Stimulated activated CD4-positive, alpha-beta T cell treated with anti-CD3 and anti-CD28 coated beads, Interleukin-12 subunit alpha, Interleukin-12 subunit beta, amount 100 ng/mL, for 48 hours (primary cell): ENCODE results near the gene FARS2.
A peak's percentile ranks its signal among the peaks of the same experiment; 100 is the strongest.
"Not testable (repeated sequence)": the region's sequence is repeated elsewhere in the genome, so short reads cannot be mapped to it uniquely, and the experiment has no call there.

Source experiments
- DNase-seq, 3 donors: peaks; one replicate each; pipeline ENCODE4 v3.0.0-alpha.2; 2020; ENCODE audit warnings: low read depth in 2 of 3, low spot score in 1 of 3

FARS2 gene

GRCh38 chr6:5619249-5619648 lies 357.9 kb downstream of the FARS2 start:
- peak in 1 of 3 donors; percentile 4 for DNase-seq

- no peak for DNase-seq
These were observed 361.1 kb downstream of the FARS2 start for GRCh38 chr6:5622276-5623005.

DNA sequence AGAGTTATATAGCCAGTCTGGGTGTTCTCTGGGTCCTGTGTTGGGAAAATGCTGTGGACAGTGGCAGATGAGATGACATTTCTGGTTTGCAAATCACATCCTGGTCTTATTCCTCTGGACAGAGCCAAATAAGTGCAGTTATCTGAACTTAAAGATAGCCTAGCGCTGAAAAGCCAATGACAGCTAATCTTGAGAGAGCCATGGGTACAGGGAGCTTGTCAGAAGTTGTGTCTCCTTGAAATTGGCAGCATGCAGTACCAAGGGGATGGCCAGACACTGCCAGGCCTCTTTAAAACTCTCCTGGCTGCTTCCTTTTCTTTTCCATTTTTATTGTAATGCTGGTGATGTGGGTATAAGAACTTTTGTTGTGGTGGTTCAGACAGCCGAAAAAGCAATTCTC lies 362.5 kb downstream of the FARS2 start:
- no peak for DNase-seq

- no peak for DNase-seq
These were observed 362.9 kb downstream of the FARS2 start for GRCh38 chr6:5624256-5624655.

GRCh38 chr6:5626727-5627426 lies 365.6 kb downstream of the FARS2 start:
- peak in 1 of 3 donors; percentile 5 for DNase-seq

GRCh38 chr6:5630636-5631035 lies 369.3 kb downstream of the FARS2 start:
- DNase-seq: no peak

GRCh38 chr6:5632348-5632935 lies 371.1 kb downstream of the FARS2 start:
- no peak for DNase-seq

GRCh38 chr6:5634525-5634924 lies 373.2 kb downstream of the FARS2 start:
- no peak for DNase-seq

GRCh38 chr6:5636210-5637030 lies 375.1 kb downstream of the FARS2 start:
- DNase-seq: no peak

- no peak for DNase-seq
These were observed 376.4 kb downstream of the FARS2 start for GRCh38 chr6:5637714-5638113.

GRCh38 chr6:5638666-5639065 lies 377.4 kb downstream of the FARS2 start:
- no peak for DNase-seq

DNA sequence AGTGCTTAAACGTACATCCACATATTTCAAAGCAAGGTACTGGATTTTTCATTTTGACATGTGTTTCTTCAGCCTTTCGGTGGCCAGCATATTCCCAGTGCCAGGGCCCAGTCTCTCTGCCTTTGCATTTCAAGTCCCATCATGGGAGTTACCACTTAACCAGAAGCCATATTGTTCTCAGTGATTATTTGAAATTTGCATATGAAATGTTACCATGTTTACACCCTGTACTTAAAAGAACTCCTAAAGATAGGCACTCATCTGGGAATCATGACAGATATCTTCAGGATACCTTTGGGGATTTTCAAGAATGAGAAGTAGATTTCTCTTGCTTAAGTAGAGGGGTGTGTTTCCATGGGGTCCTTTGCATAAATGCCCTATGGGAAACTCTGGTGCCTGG lies 377.9 kb downstream of the FARS2 start:
- no peak for DNase-seq

DNA sequence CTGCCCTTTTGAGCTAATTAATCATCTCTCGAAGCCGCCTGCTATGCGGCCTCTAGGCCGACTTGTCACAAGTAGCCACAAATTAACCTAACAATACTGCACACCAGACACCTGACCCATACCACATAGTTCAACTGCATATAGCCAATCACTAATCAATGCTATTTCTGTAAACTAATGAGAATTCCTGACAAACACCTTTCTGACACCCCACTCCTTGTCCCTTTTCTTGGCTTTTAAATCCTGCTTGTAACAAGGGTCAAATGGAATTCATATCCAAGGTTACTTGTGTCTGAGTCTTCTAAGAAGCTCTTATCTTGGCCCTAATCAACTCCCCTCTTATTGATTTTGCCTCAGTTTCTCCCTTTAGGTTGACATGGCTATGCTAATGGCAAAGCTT lies 379.3 kb downstream of the FARS2 start:
- no peak for DNase-seq

DNA sequence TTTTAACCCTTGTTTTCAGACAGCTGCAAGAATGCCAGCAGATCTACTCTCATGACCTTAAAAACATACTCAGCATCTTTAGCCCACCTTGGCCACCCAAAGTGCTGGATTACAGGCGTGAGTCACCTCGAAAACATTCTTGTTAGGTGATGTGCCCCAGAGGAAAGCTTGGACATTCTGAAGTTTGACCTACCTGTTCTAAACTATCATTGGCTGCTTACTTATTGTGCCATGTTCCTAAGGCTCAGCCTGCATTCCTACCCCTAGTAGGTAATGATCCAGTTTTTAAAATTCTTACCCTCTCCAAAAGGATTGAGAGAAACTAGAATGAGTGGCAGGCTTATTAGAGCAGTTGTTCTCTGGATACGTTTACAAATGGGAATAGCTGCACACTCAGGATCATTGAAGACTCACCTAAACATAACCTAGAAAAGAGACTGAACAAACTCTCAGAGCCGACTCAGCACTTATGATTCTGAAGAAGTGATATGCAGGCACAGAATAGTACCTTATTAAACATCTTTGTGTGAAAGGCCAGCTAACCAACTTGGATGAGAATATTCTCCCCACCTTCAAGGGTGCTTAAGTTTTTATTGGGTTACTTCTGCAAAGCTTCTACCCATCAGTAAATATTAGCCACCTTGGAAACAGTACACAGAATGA lies 383.3 kb downstream of the FARS2 start:
- no peak for DNase-seq

GRCh38 chr6:5645328-5646290 lies 384.3 kb downstream of the FARS2 start:
- no peak for DNase-seq

- no peak for DNase-seq
These were observed 391.3 kb downstream of the FARS2 start for GRCh38 chr6:5652406-5653137.

DNA sequence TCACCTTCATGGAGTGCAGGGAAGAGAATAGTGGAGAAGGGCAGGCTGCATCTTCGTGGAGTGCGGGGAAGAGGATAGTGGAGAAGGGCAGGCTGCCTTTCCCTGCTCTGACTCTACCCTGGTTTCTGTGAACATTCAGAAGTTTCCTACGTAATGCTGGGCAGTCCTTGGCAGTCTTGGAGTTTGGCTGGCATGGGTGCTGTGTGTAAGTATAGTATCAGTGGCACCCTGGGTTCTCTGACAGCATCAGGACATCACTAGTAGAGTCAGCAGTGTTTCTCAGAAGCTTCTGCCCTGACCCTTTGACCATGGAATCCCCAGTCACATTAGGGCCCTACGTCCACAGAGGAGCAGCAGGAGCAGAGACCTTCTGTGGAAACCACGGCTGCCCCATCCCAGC lies 392.5 kb downstream of the FARS2 start:
- no peak for DNase-seq

DNA sequence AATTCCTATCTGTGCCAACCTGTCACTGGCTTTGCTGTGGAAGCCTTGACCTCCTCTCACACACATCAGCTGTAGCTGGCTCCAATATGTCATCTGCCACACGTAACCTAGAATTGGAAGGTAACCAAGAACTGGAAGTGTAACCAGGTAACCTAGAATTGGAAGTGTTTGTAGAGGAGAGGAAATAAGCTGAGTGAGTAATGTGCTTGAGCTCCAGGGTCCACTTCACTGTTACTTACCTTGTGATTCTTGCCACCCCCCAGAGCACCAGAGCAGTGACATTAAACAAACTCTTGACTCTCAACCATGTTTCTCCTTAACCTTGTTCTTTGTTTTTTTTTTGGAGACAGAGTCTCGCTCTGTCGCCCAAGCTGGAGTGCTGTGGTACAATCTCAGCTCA lies 394.9 kb downstream of the FARS2 start:
- no peak for DNase-seq

DNA sequence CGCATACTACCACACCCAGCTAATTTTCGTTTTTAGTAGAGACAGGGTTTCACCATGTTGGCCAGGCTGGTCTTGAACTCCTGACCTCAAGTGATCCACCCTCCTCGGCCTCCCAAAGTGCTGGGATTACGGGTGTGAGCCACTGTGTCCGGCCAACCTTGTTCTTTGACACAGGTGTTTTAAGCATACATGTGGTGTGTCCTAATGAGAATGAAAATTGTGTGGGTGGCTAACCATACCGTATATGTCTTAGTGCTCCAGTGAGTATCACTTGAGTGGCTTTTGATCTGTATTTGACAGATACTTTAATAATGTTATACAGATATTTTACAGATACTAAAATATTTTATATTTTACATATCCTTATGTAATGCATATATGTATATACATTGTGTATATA lies 395.4 kb downstream of the FARS2 start:
- DNase-seq: not testable (repeated sequence)
